GM18858 (cell line): ENCODE results near the gene CD22.
"Not testable (repeated sequence)": the region's sequence is repeated elsewhere in the genome, so short reads cannot be mapped to it uniquely, and the experiment has no call there.

Source experiments
- ATAC-seq: cut with Tn5 transposase; IDR thresholded peaks from one replicate; pipeline ENCODE4 v1.9.1; 2021; ENCODE audit not compliant: unreplicated experiment

Gene CD22

GRCh38 chr19:35357867-35358573 is 29.0 kb downstream of the CD22 start, which contains the start of gene FFAR3:
Gene FFAR3, plus strand, starts transcription at chr19:35358460. Its CDS starts 431 bp downstream, at chr19:35358891.
- no peak for ATAC-seq

GRCh38 chr19:35358834-35359233 is 29.8 kb downstream of the CD22 start:
- ATAC-seq = not testable (repeated sequence)

- not testable (repeated sequence) for ATAC-seq
These were observed 30.4 kb downstream of the CD22 start for GRCh38 chr19:35359395-35359794.

- ATAC-seq = not testable (repeated sequence)
These were observed 31.1 kb downstream of the CD22 start for GRCh38 chr19:35360081-35360480.

DNA sequence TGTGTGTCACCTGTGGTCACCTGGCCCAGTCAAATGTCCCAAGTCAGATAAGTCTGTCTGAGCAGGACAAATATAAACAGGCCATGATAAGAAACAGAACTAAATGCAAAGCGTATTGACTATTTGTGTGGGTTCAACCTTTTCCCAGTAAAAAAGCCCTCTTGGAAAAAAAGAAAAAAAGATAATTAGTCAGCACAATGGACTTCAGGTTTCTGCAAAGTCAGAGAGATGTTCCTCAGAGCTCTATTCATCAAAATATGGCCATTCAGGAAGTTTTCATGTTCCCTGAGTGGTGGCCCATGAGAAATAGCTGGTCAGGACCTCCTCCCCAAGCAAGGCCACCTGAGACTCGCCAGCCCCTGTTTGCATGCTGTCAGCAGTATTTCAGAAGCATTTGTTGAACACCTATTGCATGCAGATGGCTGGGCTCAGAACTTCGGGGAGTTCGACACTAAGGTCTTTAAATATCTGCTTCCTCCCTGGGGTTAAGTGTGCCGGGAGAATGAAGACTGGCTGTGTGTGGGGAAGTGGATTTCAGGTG is 32.0 kb downstream of the CD22 start:
- ATAC-seq = no peak

- no peak for ATAC-seq
These were observed 33.4 kb downstream of the CD22 start for GRCh38 chr19:35362261-35363000.

DNA sequence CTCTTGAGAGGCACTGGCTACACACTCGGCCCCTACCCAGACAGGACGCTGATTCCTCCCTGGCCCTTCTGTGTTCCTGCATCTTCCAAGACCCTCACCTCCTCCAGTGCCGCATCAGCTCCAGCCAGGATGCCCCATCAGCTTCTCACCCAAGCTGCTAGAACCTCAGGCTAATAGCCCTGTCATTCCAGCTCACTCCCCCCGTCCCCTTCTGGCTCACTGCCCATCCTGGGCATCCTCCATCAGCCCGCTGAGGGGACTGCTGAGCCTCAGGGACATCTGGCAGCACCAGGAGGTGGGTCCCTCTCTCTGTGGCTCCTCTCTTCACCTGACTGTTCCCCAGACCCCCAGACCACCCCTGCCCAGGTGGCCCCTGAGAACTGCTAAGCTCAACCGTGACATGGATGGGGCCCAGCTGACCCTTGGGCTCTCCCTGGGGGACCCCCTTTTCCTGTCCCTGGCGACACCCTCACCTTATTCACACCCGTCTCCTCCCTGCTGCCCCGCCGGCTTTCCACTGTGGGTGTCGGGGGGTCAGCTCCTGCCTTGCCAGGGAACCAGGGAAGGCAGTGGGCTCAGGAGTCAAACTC is 34.1 kb downstream of the CD22 start:
- ATAC-seq = no peak

- no peak for ATAC-seq
These were observed 34.9 kb downstream of the CD22 start for GRCh38 chr19:35363711-35364425.

DNA sequence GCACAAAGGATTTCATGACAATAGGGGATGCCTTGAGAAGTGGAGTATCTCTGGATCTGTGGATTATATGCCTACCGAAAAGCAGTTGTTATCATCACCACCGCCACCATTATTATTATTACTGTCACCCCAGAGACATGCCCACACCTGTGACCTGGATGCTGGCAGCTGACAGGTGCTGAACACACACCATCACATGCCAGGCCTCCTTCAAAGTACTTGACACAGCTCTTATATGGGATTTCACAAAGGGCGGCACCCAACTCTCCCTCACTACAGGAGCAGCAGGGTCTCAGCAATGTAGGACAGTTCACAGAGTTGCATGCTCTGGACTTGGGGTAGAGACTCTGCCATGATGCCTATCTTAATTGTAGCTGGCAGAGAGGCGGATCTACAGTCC is 36.3 kb downstream of the CD22 start:
- no peak for ATAC-seq

DNA sequence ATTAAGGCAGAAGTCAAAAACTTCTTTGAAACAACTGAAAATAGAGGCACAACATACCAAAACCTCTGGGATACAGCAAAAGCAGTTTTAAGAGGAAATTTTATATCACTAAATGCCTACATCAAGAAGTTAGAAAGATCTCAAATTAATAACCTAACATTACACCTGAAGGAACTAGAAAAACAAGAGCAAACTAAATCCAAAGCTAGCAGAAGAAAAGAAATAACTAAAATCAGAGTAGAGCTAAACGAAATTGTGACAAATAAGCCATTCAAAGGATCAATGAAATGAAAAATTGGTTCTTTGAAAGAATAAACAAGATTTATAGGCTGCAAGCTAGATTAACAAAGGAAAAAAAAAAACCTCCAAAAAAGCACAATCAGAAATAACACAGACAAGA is 39.4 kb downstream of the CD22 start:
- no peak for ATAC-seq

- ATAC-seq = no peak
These were observed 40.5 kb downstream of the CD22 start for GRCh38 chr19:35369522-35369921.

- no peak for ATAC-seq
These were observed 41.7 kb downstream of the CD22 start, which contains the start of gene GPR42 for GRCh38 chr19:35370722-35371121. Gene GPR42, plus strand, starts transcription at chr19:35371068. Its CDS starts 292 bp downstream, at chr19:35371360.

- no peak for ATAC-seq
These were observed 44.5 kb downstream of the CD22 start for GRCh38 chr19:35373492-35373891.

DNA sequence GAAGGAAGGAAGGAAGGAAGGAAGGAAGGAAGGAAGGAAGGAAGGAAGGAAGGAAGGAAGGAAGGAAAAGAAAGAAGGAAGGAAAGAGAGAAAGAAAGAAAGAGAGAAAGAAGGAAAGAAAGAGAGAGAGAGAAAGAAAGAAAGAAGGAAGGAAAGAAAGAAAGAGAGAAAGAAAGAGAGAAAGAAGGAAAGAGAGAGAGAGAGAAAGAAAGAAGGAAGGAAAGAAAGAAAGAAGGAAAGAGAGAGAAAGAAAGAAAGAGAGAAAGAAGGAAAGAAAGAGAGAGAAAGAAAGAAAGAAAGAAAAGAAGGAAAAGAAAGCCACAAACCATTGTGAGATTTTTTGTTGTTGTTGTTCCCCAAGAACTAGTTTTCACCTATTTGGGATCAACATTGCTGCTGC is 45.0 kb downstream of the CD22 start:
- ATAC-seq = not testable (repeated sequence)

DNA sequence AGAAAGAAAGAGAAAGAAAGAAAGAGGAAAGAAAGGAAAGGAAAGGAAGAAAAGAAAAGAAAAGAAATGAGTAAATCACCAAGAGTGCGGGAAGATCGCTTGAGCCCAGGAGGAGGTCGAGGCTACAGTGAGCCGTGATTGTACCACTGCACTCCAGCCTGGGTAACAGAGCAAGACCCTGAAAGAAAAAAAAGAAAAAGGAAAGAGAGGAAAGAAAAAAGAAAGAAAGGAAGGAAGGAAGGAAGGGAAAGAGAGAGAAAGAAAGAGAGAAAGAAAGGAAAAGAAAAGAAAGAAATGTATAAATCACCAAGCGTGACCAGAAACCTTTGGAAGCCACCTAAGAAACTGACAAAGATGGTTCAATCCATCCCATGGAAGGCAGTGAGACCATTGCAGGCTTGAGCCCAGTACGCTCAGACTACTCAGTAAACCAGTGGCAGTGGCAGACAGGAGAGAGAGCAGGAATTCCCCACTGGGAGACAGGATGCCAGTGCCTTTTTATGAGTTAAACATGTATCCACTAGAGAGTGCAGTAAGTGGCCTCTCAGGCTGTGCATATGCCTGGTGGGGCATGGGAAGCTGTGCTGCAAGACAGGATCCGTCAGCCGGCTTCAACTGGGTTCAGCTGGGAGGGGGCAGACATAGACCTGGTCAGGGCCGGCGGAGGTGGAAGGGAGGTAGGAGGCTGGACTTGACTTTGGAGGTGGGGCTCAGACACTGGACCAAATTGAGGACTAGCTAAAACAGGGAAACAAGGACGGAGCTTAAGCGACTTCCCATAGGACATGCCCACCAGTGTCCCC is 46.7 kb downstream of the CD22 start:
- no peak for ATAC-seq

GRCh38 chr19:35377656-35378055 is 48.7 kb downstream of the CD22 start:
- no peak for ATAC-seq

DNA sequence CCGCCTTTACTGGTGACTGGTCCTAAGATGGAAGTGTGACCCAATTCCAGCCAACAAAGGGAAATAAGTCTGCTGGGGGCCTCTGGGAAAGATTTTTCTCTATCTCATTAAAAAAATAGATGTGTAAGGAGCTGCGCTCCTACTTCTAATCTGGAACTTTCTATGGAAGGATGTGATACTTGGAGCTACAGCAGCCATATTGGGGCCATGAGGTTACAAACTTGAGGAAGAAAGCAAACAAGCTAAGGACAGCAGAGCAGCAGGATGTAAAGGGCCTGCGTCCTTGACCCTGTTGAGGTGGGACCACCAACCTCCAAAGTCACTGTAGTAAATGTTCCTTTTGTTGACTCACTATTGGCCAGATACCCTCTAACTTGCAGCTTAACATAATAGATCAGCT is 49.4 kb downstream of the CD22 start:
- no peak for ATAC-seq

DNA sequence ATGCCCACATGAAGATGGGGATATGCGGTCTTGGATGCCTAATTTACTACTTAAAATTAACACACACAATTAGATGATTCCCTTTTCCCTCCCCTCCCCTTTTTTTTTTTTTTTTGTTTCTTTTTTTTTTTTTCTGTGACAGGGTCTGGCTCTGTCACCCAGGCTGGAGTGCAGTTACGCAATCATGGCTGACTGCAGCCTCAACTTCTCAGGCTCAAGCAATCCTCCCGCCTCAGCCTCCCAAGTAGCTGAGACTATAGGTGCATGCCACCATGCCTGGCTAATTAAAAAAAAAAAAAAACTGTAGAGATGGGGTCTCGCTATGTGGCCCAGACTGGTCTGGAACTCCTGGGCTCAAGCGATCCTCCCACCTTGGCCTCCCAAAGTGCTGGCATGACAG is 50.6 kb downstream of the CD22 start:
- ATAC-seq = not testable (repeated sequence)

DNA sequence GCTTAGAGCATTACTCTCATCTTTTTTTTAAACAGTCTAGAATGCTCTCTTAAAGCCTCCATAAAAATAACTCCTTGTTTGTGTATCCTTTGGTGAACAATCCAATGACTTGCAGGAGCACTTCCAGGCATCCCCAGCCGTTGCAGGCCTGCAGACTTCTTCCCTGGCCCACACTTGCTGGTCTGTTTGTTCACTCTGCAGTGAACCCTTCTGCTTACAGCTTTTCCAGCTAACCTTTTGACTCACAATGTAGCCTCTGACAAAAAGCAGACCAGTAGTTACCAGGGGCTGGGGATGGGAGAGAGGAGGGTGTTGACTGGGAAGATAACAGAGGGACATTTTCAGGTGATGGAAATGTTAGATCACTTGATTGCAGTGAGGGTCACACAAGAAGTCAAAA is 51.0 kb downstream of the CD22 start:
- no peak for ATAC-seq

- ATAC-seq = no peak
These were observed 51.6 kb downstream of the CD22 start for GRCh38 chr19:35380450-35381124.
